Testis (tissue), 3 donors: Measurements from ENCODE around the gene ALOX12. TPM values are rescaled to one million over a fixed set of nuclear protein-coding genes. Genes with fewer than 3 reads are reported as not detected.

Source experiments
- DNase-seq: peaks from one replicate; pipeline ENCODE4 v3.0.0-alpha.2; 2019
- H3K27ac ChIP-seq, 2 donors: fragments of 200-600 bp; sonication (generic); one replicate each; pipeline ENCODE4 v1.5.1; 2019
- H3K27me3 ChIP-seq: fragments of 200-600 bp; sonication (generic); one replicate; pipeline ENCODE4 v1.5.1; 2019
- H3K36me3 ChIP-seq: fragments of 200-600 bp; sonication (generic); one replicate; pipeline ENCODE4 v1.5.1; 2017; ENCODE audit warnings: low read depth; ENCODE audit errors: missing control alignments
- H3K4me1 ChIP-seq: fragments of 200-600 bp; sonication (generic); one replicate; pipeline ENCODE4 v1.5.1; 2019
- H3K4me3 ChIP-seq, 2 donors: fragments of 200-600 bp; sonication (generic); one replicate each; pipeline ENCODE4 v1.5.1; 2017 to 2019
- H3K9me3 ChIP-seq: fragments of 200-600 bp; sonication (generic); one replicate; pipeline ENCODE4 v1.5.1; 2017
- CTCF ChIP-seq, 3 experiments: fragments of 450-650 bp in 2 of 3; fragments of 200-600 bp in 1 of 3; sonication (generic) in 1 of 3; IDR thresholded peaks; one replicate each; pipeline ENCODE4 v1.5.1; 2016 to 2019; ENCODE audit warnings: antibody characterized with exemption in 3 of 3, mild to moderate bottlenecking in 2 of 3, moderate library complexity in 1 of 3
- POLR2A ChIP-seq: fragments of 450-650 bp; IDR thresholded peaks from one replicate; pipeline ENCODE4 v1.6.1; 2017; ENCODE audit warnings: antibody characterized with exemption, mild to moderate bottlenecking, moderate library complexity
- WGBS, 2 donors: methylation state at CpG; one replicate each; pipeline ENCODE4 v1.1.5; 2018; 5-methylcytosine and 5-hydroxymethylcytosine counted together
- intact Hi-C: fragments of 100-400 bp; cut with DNase I; formaldehyde crosslinking; loops from one replicate; pipeline ENCODE4 v1.15.1; 2023; ENCODE audit warnings: low total_unique reads
- polyA plus RNA-seq: library from polyadenylated mRNA; stranded (reverse); fragments of 350-450 nt; fragmentation: Illumina TruSeq; extraction: RNeasy Lipid Tissue Mini Kit (QIAGEN cat#74804); gene quantifications from one replicate; pipeline ENCODE4 v1.2.3, GENCODE V29; 2014; ENCODE audit warnings: low read depth, low replicate concordance; ENCODE audit not compliant: insufficient read depth
- total RNA-seq, 2 donors: library from RNA; depleted of rRNA; stranded (reverse); fragments of >200 nt; gene quantifications; one replicate each; pipeline ENCODE4 v1.2.3, GENCODE V29; 2016

Gene ALOX12
- total and polyA plus RNA-seq, 3 donors from 2014 or later, result 0.24 to 0.50 (median 0.25) TPM

- intact Hi-C loops, result no loop called here
- Histone ChIP-seq H3K4me1 (peaks cover 2% of the 10 kb centered on the region), H3K4me3 (no peak overlapping the region), H3K36me3 (no peaks in the 10 kb centered on the region), H3K27ac (no peak overlapping the region), H3K9me3 (no peaks in the 10 kb centered on the region), H3K27me3 (no peaks in the 10 kb centered on the region)
- WGBS, 2 donors, result 85 to 88% methylated on average over 24 to 29 of the region's 29 CpGs
- no peak for DNase-seq
- TF ChIP-seq CTCF (IDR thresholded peaks at IDR 0.05) (no peak), POLR2A (no peak)
Measured at GRCh38 chr17:7026471-7027115, 30.7 kb downstream of the ALOX12 start.

GRCh38 chr17:7027335-7027734, 31.5 kb downstream of the ALOX12 start:
- 68 to 73% methylated on average over 7 to 13 of the region's 13 CpGs for WGBS, 2 donors
- H3K27ac ChIP-seq, result no peak overlapping the region

GRCh38 chr17:7029096-7029495, 33.2 kb downstream of the ALOX12 start:
- WGBS, 2 donors, result 86 to 91% methylated on average over 3 of the region's 3 CpGs
- no peak for DNase-seq
- Histone ChIP-seq H3K4me3 (no peak overlapping the region), H3K27me3 (no peaks in the 10 kb centered on the region), H3K9me3 (no peaks in the 10 kb centered on the region), H3K36me3 (no peaks in the 10 kb centered on the region), H3K27ac (no peak overlapping the region), H3K4me1 (no peaks in the 10 kb centered on the region)
- TF ChIP-seq CTCF (IDR thresholded peaks at IDR 0.05) (no peak), POLR2A (no peak)
- intact Hi-C loops, result no loop called here

More at GRCh38 chr17:7027335-7027734, 31.5 kb downstream of the ALOX12 start:
- intact Hi-C loops, result no loop called here
- DNase-seq, result no peak
- Histone ChIP-seq H3K9me3 (no peaks in the 10 kb centered on the region), H3K27me3 (no peaks in the 10 kb centered on the region), H3K4me1 (no peaks in the 10 kb centered on the region), H3K4me3 (no peak overlapping the region), H3K36me3 (no peaks in the 10 kb centered on the region)
- no peak for TF ChIP-seq POLR2A
- no peak for TF ChIP-seq CTCF (IDR thresholded peaks at IDR 0.05)

GRCh38 chr17:7029659-7030058, 33.8 kb downstream of the ALOX12 start:
- intact Hi-C loops, result no loop called here
- Histone ChIP-seq H3K4me1 (peaks cover 1% of the 10 kb centered on the region), H3K27ac (no peak overlapping the region), H3K9me3 (no peaks in the 10 kb centered on the region), H3K4me3 (no peak overlapping the region), H3K36me3 (no peaks in the 10 kb centered on the region), H3K27me3 (no peaks in the 10 kb centered on the region)
- no peak for TF ChIP-seq POLR2A
- TF ChIP-seq CTCF (IDR thresholded peaks at IDR 0.05), result no peak
- WGBS, 2 donors, result 85 to 92% methylated on average over 7 to 8 of the region's 8 CpGs
- no peak for DNase-seq
